Right lobe of liver (tissue), 4 donors: ENCODE results near the gene ACTR3.

Experiments used
- CTCF ChIP-seq, 4 donors: fragments of 200-600 bp in 3 of 4; fragments of 450-650 bp in 1 of 4; IDR thresholded peaks; one replicate each; pipeline versions ENCODE4 v1.5.1 to v1.8.0; 2016 to 2022; ENCODE audit warnings: antibody characterized with exemption in 4 of 4, mild to moderate bottlenecking in 2 of 4
- POLR2A ChIP-seq: fragments of 450-650 bp; IDR thresholded peaks from one replicate; pipeline ENCODE4 v1.6.1; 2017; ENCODE audit warnings: antibody characterized with exemption, mild to moderate bottlenecking
- donor health status: DM: no; HTN: no; CAD: no.
- donor health status: DM: no; HTN: no; CAD: no.
- donor health status: DM: no; HTN: yes; CAD: no.

- no peak for TF ChIP-seq CTCF (IDR thresholded peaks at IDR 0.05)
- no peak for TF ChIP-seq POLR2A
Observed at GRCh38 chr2:113850687-113851086, 39.2 kb upstream of the ACTR3 start.
